Measurements from ENCODE around the gene VPS52. TPM values are rescaled to one million over a fixed set of nuclear protein-coding genes. Genes with fewer than 3 reads are reported as not detected.

The VPS52 gene
- total and polyA plus RNA-seq, 12 donors: 21.9 to 115 (median 63.5) TPM

- peak overlapping the region in 4 of 5 donors; percentile 32 to 80 (median 56) for H3K27ac ChIP-seq
- intact Hi-C loops (cut with DNase I): no loop called here
- H3K4me3 ChIP-seq: peak overlapping the region; percentile 2 to 81 (median 66)
- H3K36me3 ChIP-seq (replicated peaks in 1 of 2): peaks cover 0 to 61% of the 10 kb centered on the region in 2 donors
- no peaks in the 10 kb centered on the region for H3K9me3 ChIP-seq (replicated peaks in 1 of 3)
- H3K27me3 ChIP-seq: no peaks in the 10 kb centered on the region
- 2 to 4% (median 3%) methylated on average over 13 to 14 of the region's 14 CpGs for WGBS, 4 donors
- peak in 1 of 7 donors; percentile 14 for DNase-seq
- TF ChIP-seq CTCF (IDR thresholded peaks at IDR 0.05) (no peak), POLR2A (IDR thresholded peaks at IDR 0.05) (no peak)
- H3K4me1 ChIP-seq (replicated peaks in 1 of 2): peaks cover 5 to 21% of the 10 kb centered on the region in 2 donors
These were observed 18.2 kb upstream of the VPS52 start for GRCh38 chr6:33289784-33290315.

GRCh38 chr6:33288921-33289783, 17.5 kb upstream of the VPS52 start, which contains the start of the genes PFDN6 and WDR46:
Gene PFDN6 (plus strand): TSS chr6:33289601. CDS start chr6:33289857, 256 bp downstream.
Gene WDR46 (minus strand): TSS chr6:33289239. CDS start chr6:33289170, 69 bp downstream.
- no peaks in the 10 kb centered on the region for H3K27me3 ChIP-seq
- peak; percentile 79 to 92 (median 86) for DNase-seq
- peaks cover 0 to 65% of the 10 kb centered on the region in 2 donors for H3K36me3 ChIP-seq (replicated peaks in 1 of 2)
- peak within 1 kb of the TSS in 4 of 5 donors; percentile 32 to 80 (median 56) for H3K27ac ChIP-seq
- H3K4me1 ChIP-seq (replicated peaks in 1 of 2): peaks cover 5 to 21% of the 10 kb centered on the region in 2 donors
- TF ChIP-seq POLR2A (IDR thresholded peaks at IDR 0.05) (peak in 1 of 2 donors; percentile 27), CTCF (IDR thresholded peaks at IDR 0.05) (no peak)
- 0 to 1% (median 0%) methylated on average over 35 to 43 of the region's 43 CpGs for WGBS, 4 donors
- intact Hi-C loops (cut with DNase I): no loop called here
- H3K4me3 ChIP-seq: peak within 1 kb of the TSS; percentile 2 to 81 (median 66)
- no peaks in the 10 kb centered on the region for H3K9me3 ChIP-seq (replicated peaks in 1 of 3)

- peak in 1 of 7 donors; percentile 19 for DNase-seq
- Histone ChIP-seq H3K27ac (peak overlapping the region in 3 of 5 donors; percentile 12 to 80 (median 55)), H3K9me3 (replicated peaks in 1 of 3) (no peaks in the 10 kb centered on the region), H3K27me3 (no peaks in the 10 kb centered on the region), H3K4me1 (replicated peaks in 1 of 2) (peaks cover 5 to 21% of the 10 kb centered on the region in 2 donors), H3K36me3 (replicated peaks in 1 of 2) (peaks cover 0 to 65% of the 10 kb centered on the region in 2 donors), H3K4me3 (peak overlapping the region; percentile 2 to 81 (median 66))
- WGBS, 4 donors: 10 to 16% (median 13%) methylated on average over 17 to 21 of the region's 21 CpGs
- intact Hi-C loops (cut with DNase I): no loop called here
- TF ChIP-seq POLR2A (IDR thresholded peaks at IDR 0.05) (no peak), CTCF (IDR thresholded peaks at IDR 0.05) (no peak)
These were observed 16.7 kb upstream of the VPS52 start for GRCh38 chr6:33288141-33288920.
